ENCODE data around the gene ZBTB48. TPM values are rescaled to one million over a fixed set of nuclear protein-coding genes. Genes with fewer than 3 reads are reported as not detected.
"Not testable (repeated sequence)": the region's sequence is repeated elsewhere in the genome, so short reads cannot be mapped to it uniquely, and the experiment has no call there.

ZBTB48 gene
- total RNA-seq, 1 donor from 2014 or later: 15.1 TPM

DNA sequence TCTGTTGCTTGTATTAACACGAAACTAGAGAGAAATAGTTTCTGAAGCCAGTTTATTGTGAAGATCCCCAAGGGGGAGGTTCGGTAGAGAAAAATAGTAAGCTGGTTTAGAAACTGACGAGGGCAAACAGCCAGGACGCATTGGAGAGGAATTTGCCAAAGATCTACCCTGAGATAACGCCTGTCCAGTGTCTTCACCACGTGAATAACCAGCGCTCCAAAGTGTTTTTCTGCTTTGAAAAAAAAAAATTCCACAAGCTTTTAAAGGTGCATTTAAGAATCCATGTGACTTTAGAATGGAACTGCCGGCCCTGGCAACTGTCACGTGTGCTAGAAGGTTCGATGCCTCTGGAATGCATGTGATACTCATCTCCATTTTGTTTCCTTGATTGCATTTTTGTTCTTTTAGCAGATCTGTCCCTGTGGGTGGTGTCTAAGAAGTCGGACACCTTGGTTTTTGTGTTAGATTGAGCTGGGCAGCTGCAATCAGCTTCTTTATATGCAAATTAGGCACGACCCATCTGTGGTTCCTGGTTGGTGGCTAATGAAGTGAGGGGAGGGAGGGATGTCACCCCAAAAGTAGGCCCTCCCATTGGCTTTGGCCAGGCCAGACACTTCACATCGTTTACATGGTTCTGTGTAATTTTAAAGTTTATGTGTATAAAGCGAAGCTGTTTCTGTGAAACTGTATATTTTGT lies 43.6 kb downstream of the ZBTB48 start:
- intact Hi-C loops (cut with DNase I): no loop called here
- DNase-seq (ENCODE audit: missing footprints): no peak
- ATAC-seq: no peak

DNA sequence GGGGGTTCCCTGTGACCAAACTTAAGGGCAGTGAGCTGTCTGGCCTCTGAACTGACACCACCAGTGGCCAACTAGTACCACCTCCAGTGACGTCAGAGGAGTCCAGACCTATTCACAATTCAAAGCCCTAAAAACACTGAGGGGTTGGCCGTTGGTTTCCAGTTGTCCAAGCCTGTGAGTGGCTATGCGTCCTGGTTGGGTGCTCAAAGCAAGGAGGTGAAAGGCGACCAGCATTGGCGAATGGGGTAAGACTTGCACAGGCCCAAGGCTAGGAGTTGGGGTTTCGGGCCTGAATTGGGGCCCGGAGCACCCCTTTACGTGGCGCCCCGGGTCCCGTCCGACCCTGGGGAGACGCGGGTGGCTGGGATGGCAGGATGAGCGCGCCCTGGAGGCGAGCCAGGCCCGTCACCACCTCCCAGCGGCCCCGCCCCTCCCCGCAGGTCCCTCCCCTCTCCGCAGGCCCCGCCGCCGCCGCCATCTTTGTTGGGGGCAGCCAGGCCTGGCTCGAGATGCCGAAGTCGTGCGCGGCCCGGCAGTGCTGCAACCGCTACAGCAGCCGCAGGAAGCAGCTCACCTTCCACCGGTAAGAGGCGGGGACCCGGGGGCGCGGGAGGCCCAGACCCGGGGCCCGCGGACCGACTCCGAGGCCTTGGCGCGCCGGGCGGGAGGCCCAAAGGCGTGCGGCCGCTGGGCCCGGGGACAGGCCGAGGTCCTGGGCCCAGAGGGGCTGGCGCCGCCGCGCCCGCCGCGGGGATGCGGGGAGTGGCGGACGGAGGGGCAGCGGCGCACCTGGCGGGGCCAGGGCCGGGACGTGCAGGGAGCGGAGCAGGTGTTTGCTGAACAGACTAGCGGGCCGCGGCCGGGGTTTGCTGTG lies 45.2 kb downstream of the ZBTB48 start, which contains the start of gene THAP3:
Gene THAP3 (plus strand): TSS at position 159 of the 874 bp plus-strand sequence. CDS start 351 bp downstream, at position 510.
- peak; percentile 97 for DNase-seq (ENCODE audit: missing footprints)
- peak; percentile 92 for ATAC-seq
- intact Hi-C loops (cut with DNase I): loop anchor here (5.0 kb wide), 1 partner anchor 73 kb away; the partner anchor contains the start of gene NOL9

- DNase-seq (ENCODE audit: missing footprints) (no peak), ATAC-seq (peak; percentile 6)
- intact Hi-C loops (cut with DNase I): loop anchor here (5.0 kb wide), 1 partner anchor 73 kb away; the partner anchor contains the start of gene NOL9
Measured at GRCh38 chr1:6625584-6626149, 45.9 kb downstream of the ZBTB48 start.

DNA sequence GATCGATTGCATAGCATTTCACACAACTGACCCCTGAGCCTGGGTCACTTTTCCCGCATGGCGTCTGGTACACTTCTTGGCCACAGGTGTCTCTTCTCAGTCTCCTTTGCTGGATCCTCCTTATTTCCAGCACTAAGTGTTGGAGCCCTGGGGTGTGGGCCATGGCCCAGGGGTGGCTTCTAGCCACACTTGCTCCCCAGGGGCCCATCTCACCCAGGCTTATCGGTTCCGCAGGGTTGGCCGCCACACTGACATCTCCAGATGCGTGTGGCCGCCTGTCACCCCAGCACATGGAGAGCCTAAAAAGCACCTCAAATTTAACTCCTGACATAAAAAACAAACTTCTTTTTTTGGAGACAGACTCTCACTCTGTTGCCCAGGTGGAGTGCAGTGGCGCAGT lies 47.2 kb downstream of the ZBTB48 start:
- ATAC-seq: no peak
- intact Hi-C loops (cut with DNase I): loop anchor here (5.0 kb wide), 1 partner anchor 75 kb away; the partner anchor contains the start of gene NOL9

GRCh38 chr1:6627841-6628545 lies 48.2 kb downstream of the ZBTB48 start:
- no peak for DNase-seq (ENCODE audit: missing footprints)
- intact Hi-C loops (cut with DNase I): loop anchor here (5.0 kb wide), 1 partner anchor 76 kb away; the partner anchor contains the start of gene NOL9
- no peak for ATAC-seq

More for the DNA sequence above, 47.2 kb downstream of the ZBTB48 start:
- DNase-seq (ENCODE audit: missing footprints): no peak

- no peak for DNase-seq (ENCODE audit: missing footprints)
- no peak for ATAC-seq
- intact Hi-C loops (cut with DNase I): loop anchor here (5.0 kb wide), 1 partner anchor 77 kb away; the partner anchor contains the start of gene NOL9
Measured at GRCh38 chr1:6628971-6629479, 49.2 kb downstream of the ZBTB48 start.

DNA sequence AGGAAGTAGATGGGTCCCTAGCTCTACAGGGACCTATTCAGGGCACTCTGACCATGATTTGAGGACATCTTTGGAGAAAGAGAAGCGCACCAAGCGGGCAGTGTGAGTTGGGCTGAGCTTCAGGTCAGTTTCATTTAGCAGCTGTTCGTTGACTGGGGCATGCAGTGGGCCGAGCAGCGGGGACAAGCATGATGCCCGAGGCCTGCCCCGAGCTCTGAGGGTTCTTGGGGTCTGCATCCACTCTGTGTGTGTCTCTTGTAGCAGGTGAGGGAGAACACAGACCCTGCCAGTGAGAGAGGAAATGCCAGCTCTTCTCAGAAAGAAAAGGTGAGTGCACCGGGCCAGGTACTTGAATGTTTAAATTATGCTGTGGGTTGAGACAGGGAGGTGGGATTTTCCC lies 50.2 kb downstream of the ZBTB48 start:
- DNase-seq (ENCODE audit: missing footprints) (no peak), ATAC-seq (no peak)
- intact Hi-C loops (cut with DNase I): no loop called here

DNA sequence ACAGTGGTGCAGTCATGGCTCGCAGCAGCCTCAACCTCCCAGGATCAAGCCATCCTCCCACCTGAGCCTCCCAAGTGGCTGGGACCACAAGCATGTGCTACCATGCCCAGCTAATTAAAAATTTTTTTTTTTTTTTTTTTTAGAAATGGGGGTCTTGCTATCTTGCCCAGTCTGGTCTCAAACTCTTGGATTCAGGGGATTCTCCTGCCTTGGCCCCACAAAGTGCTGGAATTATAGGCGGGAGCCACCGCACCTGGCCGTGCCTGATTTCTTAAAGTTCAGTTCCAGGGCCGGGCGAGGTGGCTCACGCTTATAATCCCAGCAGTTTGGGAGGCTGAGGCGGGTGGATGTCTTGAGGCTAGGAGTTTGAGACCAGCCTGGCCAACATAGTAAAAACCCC lies 51.3 kb downstream of the ZBTB48 start:
- ATAC-seq (no peak), DNase-seq (ENCODE audit: missing footprints) (no peak)
- intact Hi-C loops (cut with DNase I): no loop called here

- ATAC-seq (no peak), DNase-seq (ENCODE audit: missing footprints) (no peak)
- intact Hi-C loops (cut with DNase I): no loop called here
Measured at GRCh38 chr1:6632588-6633514, 53.1 kb downstream of the ZBTB48 start.

- peak; percentile 72 for ATAC-seq
Measured at GRCh38 chr1:6634371-6635052, 54.7 kb downstream of the ZBTB48 start.

GRCh38 chr1:6635161-6635909 lies 55.5 kb downstream of the ZBTB48 start:
- intact Hi-C loops (cut with DNase I): no loop called here

More at GRCh38 chr1:6634371-6635052, 54.7 kb downstream of the ZBTB48 start:
- no peak for DNase-seq (ENCODE audit: missing footprints)
- intact Hi-C loops (cut with DNase I): no loop called here

DNA sequence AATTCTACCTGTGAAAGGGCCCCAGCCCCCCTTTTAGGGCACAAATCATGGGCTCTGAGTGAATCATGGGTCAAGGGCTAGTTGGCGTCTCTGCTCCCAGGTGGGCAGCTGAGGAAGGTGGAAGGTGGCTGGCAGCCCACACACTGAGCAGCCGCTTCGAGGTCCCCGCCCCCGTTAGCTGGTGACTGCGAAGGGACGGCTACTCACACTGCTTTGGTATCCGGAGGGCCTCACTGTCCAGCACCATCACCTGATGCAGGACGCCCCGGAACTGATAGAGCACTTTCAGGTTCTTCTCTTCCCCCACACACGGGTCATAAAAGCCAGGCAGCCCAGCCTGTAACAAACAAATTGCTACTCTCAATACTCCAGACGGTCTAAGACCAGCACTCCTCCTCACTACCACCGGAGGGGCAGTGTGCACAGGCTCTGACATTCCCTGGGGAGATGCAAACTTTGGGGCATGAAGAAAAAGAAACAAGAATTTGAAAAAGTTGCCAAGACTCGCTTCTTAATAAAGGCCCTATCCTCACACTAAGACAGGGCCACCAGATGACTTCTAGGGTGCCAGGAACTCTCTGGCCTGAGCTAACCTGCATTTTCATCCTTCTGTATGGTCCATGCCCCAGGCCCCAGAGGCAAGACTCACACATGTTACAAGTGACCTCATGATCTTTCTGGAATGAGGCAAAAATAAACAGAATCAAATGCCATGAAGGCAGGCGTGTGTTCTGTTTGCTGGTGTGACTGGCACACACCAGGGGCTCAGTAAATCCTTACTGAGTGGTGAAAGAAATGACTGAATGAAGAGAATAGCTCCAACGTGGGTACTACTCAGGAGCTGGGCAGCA lies 56.3 kb downstream of the ZBTB48 start:
- ATAC-seq (no peak), DNase-seq (ENCODE audit: missing footprints) (no peak)
- intact Hi-C loops (cut with DNase I): no loop called here

More at GRCh38 chr1:6635161-6635909, 55.5 kb downstream of the ZBTB48 start:
- DNase-seq (ENCODE audit: missing footprints) (no peak), ATAC-seq (no peak)

DNA sequence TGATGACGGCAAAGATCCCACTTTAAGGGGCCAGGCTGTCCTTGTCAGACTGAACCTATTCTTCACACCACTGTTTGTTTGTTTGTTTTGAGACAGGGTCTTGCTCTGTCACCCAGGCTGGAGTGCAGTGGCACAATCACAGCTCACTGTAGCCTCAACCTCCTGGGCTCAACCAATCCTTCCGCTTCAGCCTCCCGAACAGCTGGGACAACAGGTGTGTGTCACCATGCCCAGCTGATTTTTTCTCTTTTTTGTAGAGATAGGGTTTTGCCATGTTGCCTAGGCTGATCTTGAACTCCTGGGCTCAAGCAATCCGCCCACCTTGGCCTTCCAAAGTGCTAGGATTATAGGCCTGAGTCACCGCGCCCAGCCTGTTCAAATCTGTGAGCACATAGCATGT lies 57.0 kb downstream of the ZBTB48 start:
- intact Hi-C loops (cut with DNase I); DNase-seq (ENCODE audit: missing footprints); ATAC-seq: not testable (repeated sequence)

- ATAC-seq (peak; percentile 7), DNase-seq (ENCODE audit: missing footprints) (no peak)
- intact Hi-C loops (cut with DNase I): no loop called here
Measured at GRCh38 chr1:6637770-6638169, 58.0 kb downstream of the ZBTB48 start.

- ATAC-seq: peak; percentile 81
- intact Hi-C loops (cut with DNase I): no loop called here
- peak; percentile 93 for DNase-seq (ENCODE audit: missing footprints)
Measured at GRCh38 chr1:6638226-6638625, 58.4 kb downstream of the ZBTB48 start.

Data from Right ventricle myocardium inferior (tissue), 1 donor.